GM12875 (cell line): Measurements from ENCODE around the gene TAF1A.

Experiments used
- H3K4me3 ChIP-seq: one replicate; pipeline ENCODE4 v1.5.1; 2011; ENCODE audit warnings: low read depth, low read length, control low read depth
- CTCF ChIP-seq: IDR thresholded peaks from 2 replicates; pipeline ENCODE4 v1.5.1; 2011; ENCODE audit warnings: low read depth, mild to moderate bottlenecking, control low read depth, inconsistent platforms, low read length, moderate library complexity, borderline replicate concordance; ENCODE audit not compliant: insufficient read depth

The TAF1A gene

GRCh38 chr1:222596696-222597095 lies 7.0 kb upstream of the TAF1A start:
- no peak for TF ChIP-seq CTCF
- H3K4me3 ChIP-seq: no peak overlapping the region

GRCh38 chr1:222594789-222595188 lies 5.1 kb upstream of the TAF1A start:
- no peak for TF ChIP-seq CTCF
- no peak overlapping the region for H3K4me3 ChIP-seq

- TF ChIP-seq CTCF: no peak
Measured at GRCh38 chr1:222592171-222592570, 2.4 kb upstream of the TAF1A start.

GRCh38 chr1:222588135-222588534 lies 1.6 kb downstream of the TAF1A start:
- H3K4me3 ChIP-seq: no peak overlapping the region
- TF ChIP-seq CTCF: no peak

More at GRCh38 chr1:222592171-222592570, 2.4 kb upstream of the TAF1A start:
- no peak overlapping the region for H3K4me3 ChIP-seq

GRCh38 chr1:222586842-222587241 lies 2.9 kb downstream of the TAF1A start:
- TF ChIP-seq CTCF: no peak

GRCh38 chr1:222583079-222583478 lies 6.7 kb downstream of the TAF1A start:
- H3K4me3 ChIP-seq: no peak overlapping the region
- TF ChIP-seq CTCF: no peak

More at GRCh38 chr1:222586842-222587241, 2.9 kb downstream of the TAF1A start:
- no peak overlapping the region for H3K4me3 ChIP-seq

GRCh38 chr1:222582099-222582774 lies 7.5 kb downstream of the TAF1A start:
- TF ChIP-seq CTCF: no peak
- no peak overlapping the region for H3K4me3 ChIP-seq
